Neuronal stem cell (in vitro differentiated cells): Measurements from ENCODE around the gene PAM16.

Experiments
- DNase-seq: peaks from one replicate; pipeline ENCODE4 v3.0.0-alpha.2; 2013; ENCODE audit warnings: low spot score
- H2AFZ ChIP-seq: one replicate; pipeline ENCODE4 v1.6.1; 2013; ENCODE audit warnings: mild to moderate bottlenecking, low read length, inconsistent platforms
- H2AK5ac ChIP-seq: 2 replicates; pipeline ENCODE4 v1.6.1; 2013; ENCODE audit warnings: low read depth, mild to moderate bottlenecking, inconsistent platforms, low read length, moderate library complexity, mixed read lengths
- H2BK120ac ChIP-seq: 2 replicates; pipeline ENCODE4 v1.6.1; 2013; ENCODE audit warnings: low read depth, mild to moderate bottlenecking, inconsistent platforms, low read length, moderate library complexity, mixed read lengths
- H2BK12ac ChIP-seq: one replicate; pipeline ENCODE4 v1.6.1; 2013; ENCODE audit warnings: low read length, inconsistent platforms
- H2BK15ac ChIP-seq: 2 replicates; pipeline ENCODE4 v1.6.1; 2013; ENCODE audit warnings: mild to moderate bottlenecking, low read length, inconsistent platforms, mixed read lengths
- H2BK5ac ChIP-seq: one replicate; pipeline ENCODE4 v1.6.1; 2013; ENCODE audit warnings: inconsistent platforms, mild to moderate bottlenecking, low read length, moderate library complexity
- H3K14ac ChIP-seq: one replicate; pipeline ENCODE4 v1.6.1; 2013; ENCODE audit warnings: low read length, inconsistent platforms
- H3K18ac ChIP-seq: 2 replicates; pipeline ENCODE4 v1.6.1; 2013; ENCODE audit warnings: low read length, inconsistent platforms
- H3K23ac ChIP-seq: 2 replicates; pipeline ENCODE4 v1.6.1; 2013; ENCODE audit warnings: low read depth, mild to moderate bottlenecking, mixed read lengths, low read length, inconsistent platforms; ENCODE audit not compliant: poor library complexity
- H3K27ac ChIP-seq: replicated peaks from 3 replicates; pipeline ENCODE4 v1.5.1; 2013; ENCODE audit warnings: low read length, inconsistent platforms
- H3K27me3 ChIP-seq, 3 experiments: 2 replicates each; pipeline ENCODE4 v1.6.1; 2013; ENCODE audit warnings: low read length in 3 of 3, mild to moderate bottlenecking in 2 of 3, inconsistent platforms in 1 of 3, low read depth in 1 of 3, mixed read lengths in 1 of 3, moderate library complexity in 1 of 3; ENCODE audit not compliant: control insufficient read depth in 3 of 3, insufficient read depth in 3 of 3
- H3K36me3 ChIP-seq, 2 donors: replicated peaks in 1 of 2; 2 replicates each; pipeline ENCODE4 v1.6.1; 2013; ENCODE audit warnings: low read length in 2 of 2; ENCODE audit not compliant: control insufficient read depth in 2 of 2, insufficient read depth in 2 of 2
- H3K4ac ChIP-seq: 2 replicates; pipeline ENCODE4 v1.6.1; 2013; ENCODE audit warnings: inconsistent platforms, mild to moderate bottlenecking, low read length, moderate library complexity
- H3K4me1 ChIP-seq, 2 donors: 1 replicate in 1 of 2; 2 replicates in 1 of 2; pipeline ENCODE4 v1.6.1; 2013; ENCODE audit warnings: low read length in 2 of 2, low read depth in 1 of 2; ENCODE audit not compliant: control insufficient read depth in 2 of 2, insufficient read depth in 1 of 2
- H3K4me2 ChIP-seq: one replicate; pipeline ENCODE4 v1.6.1; 2013; ENCODE audit warnings: mild to moderate bottlenecking, low read length, inconsistent platforms; ENCODE audit not compliant: insufficient read depth, poor library complexity, severe bottlenecking
- H3K4me3 ChIP-seq, 2 donors: 2 replicates each; pipeline ENCODE4 v1.5.1; 2013; ENCODE audit warnings: low read length in 2 of 2, mild to moderate bottlenecking in 2 of 2, inconsistent platforms in 1 of 2, moderate library complexity in 1 of 2
- H3K79me1 ChIP-seq: one replicate; pipeline ENCODE4 v1.6.1; 2013; ENCODE audit warnings: low read depth, mild to moderate bottlenecking, inconsistent platforms, low read length, moderate library complexity
- H3K9ac ChIP-seq: one replicate; pipeline ENCODE4 v1.6.1; 2013; ENCODE audit warnings: mild to moderate bottlenecking, low read depth, low read length, inconsistent platforms; ENCODE audit not compliant: poor library complexity
- H3K9me3 ChIP-seq, 2 donors: replicated peaks in 1 of 2; 2 replicates each; pipeline versions ENCODE3 to v1.6.1; 2013; ENCODE audit warnings: low read length in 2 of 2, mild to moderate bottlenecking in 2 of 2, inconsistent platforms in 1 of 2, low read depth in 1 of 2, mixed read lengths in 1 of 2, moderate library complexity in 1 of 2; ENCODE audit not compliant: control insufficient read depth in 2 of 2, insufficient read depth in 1 of 2
- H4K8ac ChIP-seq: one replicate; pipeline ENCODE4 v1.6.1; 2013; ENCODE audit warnings: low read depth, mild to moderate bottlenecking, inconsistent platforms, low read length, moderate library complexity
- H4K91ac ChIP-seq: one replicate; pipeline ENCODE4 v1.6.1; 2013; ENCODE audit warnings: low read length, low read depth, mild to moderate bottlenecking, inconsistent platforms; ENCODE audit not compliant: poor library complexity
- WGBS, 2 donors: extraction: QIAGEN DNeasy Blood & Tissue Kit; methylation state at CpG; one replicate each; pipeline ENCODE4 v1.1.7; 2013; ENCODE audit warnings: missing lambda C conversion rate in 2 of 2, mixed read lengths in 1 of 2; ENCODE audit not compliant: insufficient read length in 2 of 2, insufficient replicate concordance in 1 of 2; ENCODE audit errors: extremely low coverage in 2 of 2; 5-methylcytosine and 5-hydroxymethylcytosine counted together

The PAM16 gene

DNA sequence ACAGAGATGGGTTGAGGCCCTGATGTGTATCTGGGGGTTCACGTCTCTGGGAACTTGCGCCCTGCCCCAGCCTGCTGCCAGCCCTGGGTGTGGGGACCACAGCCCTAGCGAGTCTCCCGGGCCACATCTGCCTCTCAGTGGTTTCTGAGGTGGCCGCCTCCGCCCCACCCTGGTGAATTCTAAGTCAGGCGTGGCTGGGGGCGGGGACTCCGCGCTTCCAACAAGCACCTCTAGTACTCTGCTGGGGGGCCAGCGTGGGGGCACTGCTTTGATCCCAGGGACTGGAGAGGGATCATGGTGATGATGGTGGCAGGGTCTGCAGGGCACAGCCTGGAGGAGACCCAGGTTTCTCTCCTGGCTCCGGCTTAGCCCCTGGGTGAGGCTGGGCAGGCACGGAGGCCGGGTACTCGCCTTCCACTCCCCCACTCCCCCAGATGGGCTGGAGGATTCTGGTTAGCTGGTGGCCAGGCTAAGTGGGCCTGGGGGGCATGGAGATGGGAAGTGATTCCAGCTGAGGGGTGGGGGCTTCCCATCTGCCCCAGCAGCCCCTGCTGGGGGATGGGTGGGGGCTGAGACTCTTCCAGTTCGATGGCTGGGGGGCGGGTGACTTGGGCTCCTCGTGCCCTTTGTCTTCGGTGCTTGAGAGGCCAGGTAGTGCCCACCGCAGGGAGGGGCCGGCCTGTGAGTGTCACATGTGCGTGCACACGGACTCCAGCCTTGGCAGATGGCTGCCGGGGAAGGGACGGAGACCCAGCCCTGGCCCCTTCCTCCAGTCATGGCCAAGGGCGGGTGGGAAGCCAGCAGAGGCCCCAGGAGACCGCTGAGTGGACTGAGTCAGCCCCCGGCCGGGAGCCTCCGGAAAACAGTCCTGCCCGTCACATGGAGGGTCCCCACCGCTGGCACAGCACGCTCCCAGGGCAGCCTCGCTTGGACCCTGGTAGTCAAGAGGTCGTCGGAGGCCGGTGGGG lies 31.4 kb downstream of the PAM16 start:
- H2AK5ac ChIP-seq, result peak overlapping the region; percentile 92
- peak overlapping the region; percentile 67 for H2BK15ac ChIP-seq
- H4K91ac ChIP-seq, result no peak overlapping the region
- peak overlapping the region; percentile 3 for H2BK5ac ChIP-seq
- peak overlapping the region; percentile 38 for H3K14ac ChIP-seq
- peaks cover 39% of the 10 kb centered on the region for H3K79me1 ChIP-seq
- H3K4me3 ChIP-seq, result no peak overlapping the region
- H3K23ac ChIP-seq, result peak overlapping the region; percentile 80
- no peak overlapping the region for H2AFZ ChIP-seq
- DNase-seq, result no peak
- no peak overlapping the region for H2BK12ac ChIP-seq
- no peak overlapping the region for H3K4ac ChIP-seq
- no peak overlapping the region for H2BK120ac ChIP-seq
- H3K18ac ChIP-seq, result peak overlapping the region; percentile 57
- H3K36me3 ChIP-seq, result no peaks in the 10 kb centered on the region
- H3K9me3 ChIP-seq, result no peaks in the 10 kb centered on the region
- H3K9ac ChIP-seq, result peak overlapping the region; percentile 21
- no peak overlapping the region for H4K8ac ChIP-seq
- peaks cover 0 to 4% (median 0%) of the 10 kb centered on the region in 3 experiments for H3K27me3 ChIP-seq
- peaks cover 30 to 50% of the 10 kb centered on the region in 2 donors for H3K4me1 ChIP-seq
- no peak overlapping the region for H3K4me2 ChIP-seq
- WGBS, 2 donors, result no CpG with 5 or more reads among the region's 37 CpGs
- no peak overlapping the region for H3K27ac ChIP-seq

DNA sequence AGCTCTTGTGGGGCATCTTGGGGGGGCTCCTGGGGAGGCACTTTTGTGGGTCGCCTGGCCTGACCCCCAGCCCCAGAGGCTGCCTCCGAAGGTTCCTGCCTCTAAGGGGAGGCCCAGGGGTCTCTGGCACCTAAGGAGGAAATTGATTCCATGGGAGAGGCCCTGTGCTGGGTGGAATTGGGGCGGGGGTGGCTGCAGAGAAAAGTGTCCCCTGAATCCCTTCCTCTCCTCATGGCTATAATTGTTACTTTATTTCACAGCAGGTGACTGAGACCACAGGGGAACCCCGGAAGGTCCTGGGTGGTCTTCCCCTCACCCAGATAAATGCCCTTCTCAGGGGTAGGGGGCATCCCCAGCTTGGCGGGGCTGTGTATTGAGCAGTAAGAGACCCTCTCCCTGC lies 32.2 kb downstream of the PAM16 start:
- Histone ChIP-seq H3K9ac (no peak overlapping the region), H4K91ac (no peak overlapping the region), H3K27me3 (peaks cover 0 to 11% (median 0%) of the 10 kb centered on the region in 3 experiments), H3K18ac (peak overlapping the region; percentile 57), H3K4ac (no peak overlapping the region), H2BK15ac (peak overlapping the region; percentile 67), H3K9me3 (peaks cover 0 to 2% of the 10 kb centered on the region in 2 donors), H3K4me3 (no peak overlapping the region), H3K14ac (no peak overlapping the region), H2BK120ac (no peak overlapping the region), H2BK5ac (peak overlapping the region; percentile 3), H3K36me3 (no peaks in the 10 kb centered on the region), H2AFZ (no peak overlapping the region), H4K8ac (no peak overlapping the region), H2BK12ac (no peak overlapping the region), H2AK5ac (peak overlapping the region; percentile 92), H3K4me2 (no peak overlapping the region), H3K4me1 (peaks cover 33 to 43% of the 10 kb centered on the region in 2 donors), H3K27ac (no peak overlapping the region), H3K23ac (no peak overlapping the region), H3K79me1 (peaks cover 39% of the 10 kb centered on the region)
- no CpG with 5 or more reads among the region's 5 CpGs for WGBS, 2 donors
- no peak for DNase-seq

DNA sequence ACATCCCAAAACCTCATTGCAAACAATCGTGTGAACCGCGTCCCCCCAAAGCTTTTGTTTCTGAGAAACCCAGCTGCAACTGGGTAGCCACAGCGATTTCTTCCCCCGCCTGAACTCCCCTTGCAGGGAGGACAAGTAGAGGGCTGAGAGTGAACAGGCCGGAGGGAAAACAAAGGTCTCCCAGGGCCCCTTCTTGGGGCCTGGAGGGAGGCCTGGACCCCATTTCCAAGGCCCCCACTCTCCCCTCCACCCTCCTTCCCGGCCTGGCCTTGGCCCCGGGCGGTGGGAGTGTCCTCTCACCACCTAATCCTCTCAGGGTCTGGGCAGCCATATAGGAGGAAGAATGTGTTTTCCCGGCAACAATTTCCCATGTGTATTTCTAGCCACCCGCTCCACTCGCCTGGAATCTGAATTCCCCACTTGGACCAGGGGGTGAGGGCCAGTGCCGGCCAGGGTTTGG lies 32.6 kb downstream of the PAM16 start:
- no peak for DNase-seq
- H3K9ac ChIP-seq, result no peak overlapping the region
- peaks cover 0 to 2% of the 10 kb centered on the region in 2 donors for H3K9me3 ChIP-seq
- no peak overlapping the region for H3K4ac ChIP-seq
- no peak overlapping the region for H2BK5ac ChIP-seq
- no peaks in the 10 kb centered on the region for H3K36me3 ChIP-seq
- no peak overlapping the region for H4K8ac ChIP-seq
- H3K79me1 ChIP-seq, result peaks cover 39% of the 10 kb centered on the region
- no peak overlapping the region for H3K23ac ChIP-seq
- no peak overlapping the region for H2AK5ac ChIP-seq
- H2BK120ac ChIP-seq, result no peak overlapping the region
- H4K91ac ChIP-seq, result no peak overlapping the region
- no CpG with 5 or more reads among the region's 13 CpGs for WGBS, 2 donors
- no peak overlapping the region for H3K4me3 ChIP-seq
- H2BK15ac ChIP-seq, result no peak overlapping the region
- no peak overlapping the region for H2AFZ ChIP-seq
- no peak overlapping the region for H2BK12ac ChIP-seq
- no peak overlapping the region for H3K18ac ChIP-seq
- no peak overlapping the region for H3K27ac ChIP-seq
- peaks cover 0 to 16% (median 0%) of the 10 kb centered on the region in 3 experiments for H3K27me3 ChIP-seq
- no peak overlapping the region for H3K4me2 ChIP-seq
- peaks cover 31 to 38% of the 10 kb centered on the region in 2 donors for H3K4me1 ChIP-seq
- H3K14ac ChIP-seq, result no peak overlapping the region
